H9 (cell line): ENCODE data around the gene FAF1. TPM values are rescaled to one million over a fixed set of nuclear protein-coding genes. Genes with fewer than 3 reads are reported as not detected.

Experiments
- DNase-seq: peaks from one replicate; pipeline ENCODE4 v3.0.0-alpha.2; 2017
- H2AFZ ChIP-seq: one replicate; pipeline ENCODE4 v1.6.1; 2013; ENCODE audit warnings: mild to moderate bottlenecking, low read length, control low read depth, moderate library complexity
- H2AK5ac ChIP-seq: 2 replicates; pipeline ENCODE4 v1.6.1; 2013; ENCODE audit warnings: low read length, control low read depth, mixed read lengths; ENCODE audit not compliant: insufficient read length
- H2BK120ac ChIP-seq: one replicate; pipeline ENCODE4 v1.6.1; 2013; ENCODE audit warnings: low read depth, mild to moderate bottlenecking, low read length, control low read depth, inconsistent platforms; ENCODE audit not compliant: poor library complexity, severe bottlenecking
- H2BK12ac ChIP-seq: 2 replicates; pipeline ENCODE4 v1.6.1; 2013; ENCODE audit warnings: low read length, control low read depth, mixed read lengths, low read depth; ENCODE audit not compliant: insufficient read length
- H2BK15ac ChIP-seq: 2 replicates; pipeline ENCODE4 v1.6.1; 2013; ENCODE audit warnings: low read depth, low read length, control low read depth
- H2BK20ac ChIP-seq: one replicate; pipeline ENCODE4 v1.6.1; 2013; ENCODE audit warnings: low read depth, mild to moderate bottlenecking, low read length, control low read depth, inconsistent platforms; ENCODE audit not compliant: poor library complexity, severe bottlenecking
- H2BK5ac ChIP-seq: 2 replicates; pipeline ENCODE4 v1.6.1; 2013; ENCODE audit warnings: low read length, control low read depth, mixed read lengths; ENCODE audit not compliant: insufficient read length
- H3K14ac ChIP-seq: 2 replicates; pipeline ENCODE4 v1.6.1; 2013; ENCODE audit warnings: low read length, control low read depth; ENCODE audit not compliant: insufficient read depth
- H3K18ac ChIP-seq: 2 replicates; pipeline ENCODE4 v1.6.1; 2013; ENCODE audit warnings: low read depth, mild to moderate bottlenecking, mixed read lengths, low read length, control low read depth; ENCODE audit not compliant: insufficient read length
- H3K23ac ChIP-seq: 2 replicates; pipeline ENCODE4 v1.6.1; 2013; ENCODE audit warnings: low read length, control low read depth, mixed read lengths, low read depth; ENCODE audit not compliant: insufficient read length
- H3K23me2 ChIP-seq: 2 replicates; pipeline ENCODE4 v1.6.1; 2013; ENCODE audit warnings: low read depth, mild to moderate bottlenecking, mixed read lengths, low read length, control low read depth; ENCODE audit not compliant: insufficient read length, poor library complexity, severe bottlenecking
- H3K27ac ChIP-seq: 2 replicates; pipeline ENCODE4 v1.5.1; 2013; ENCODE audit warnings: low read length, control low read depth, mixed read lengths, low read depth; ENCODE audit not compliant: insufficient read length
- H3K27me3 ChIP-seq: 2 replicates; pipeline ENCODE4 v1.6.1; 2013; ENCODE audit warnings: low read length, control low read depth, inconsistent platforms; ENCODE audit not compliant: insufficient read depth
- H3K4ac ChIP-seq: 2 replicates; pipeline ENCODE4 v1.6.1; 2013; ENCODE audit warnings: low read depth, mild to moderate bottlenecking, control low read depth, inconsistent platforms, low read length, moderate library complexity
- H3K4me1 ChIP-seq: 2 replicates; pipeline ENCODE4 v1.6.1; 2013; ENCODE audit warnings: low read length, control low read depth, inconsistent platforms; ENCODE audit not compliant: insufficient read depth
- H3K4me2 ChIP-seq: 2 replicates; pipeline ENCODE4 v1.6.1; 2013; ENCODE audit warnings: low read length, control low read depth, mixed read lengths; ENCODE audit not compliant: insufficient read length, insufficient read depth
- H3K56ac ChIP-seq: 2 replicates; pipeline ENCODE4 v1.6.1; 2013; ENCODE audit warnings: low read depth, mild to moderate bottlenecking, mixed read lengths, low read length, control low read depth; ENCODE audit not compliant: insufficient read length
- H3K79me1 ChIP-seq: 2 replicates; pipeline ENCODE4 v1.6.1; 2013; ENCODE audit warnings: low read depth, mild to moderate bottlenecking, moderate library complexity, low read length, control low read depth, inconsistent platforms; ENCODE audit not compliant: insufficient read depth, poor library complexity, severe bottlenecking
- H3K79me2 ChIP-seq: 2 replicates; pipeline ENCODE4 v1.6.1; 2013; ENCODE audit warnings: low read length, control low read depth, inconsistent platforms; ENCODE audit not compliant: insufficient read depth
- H3K9ac ChIP-seq: 2 replicates; pipeline ENCODE4 v1.6.1; 2013; ENCODE audit warnings: low read length, control low read depth, mixed read lengths; ENCODE audit not compliant: insufficient read length; ENCODE audit errors: extremely low read depth
- H3K9me3 ChIP-seq: one replicate; pipeline ENCODE4 v1.6.1; 2013; ENCODE audit warnings: low read depth, low read length, inconsistent platforms; ENCODE audit not compliant: control insufficient read depth
- H3T11ph ChIP-seq: one replicate; pipeline ENCODE4 v1.6.1; 2013; ENCODE audit warnings: mild to moderate bottlenecking, low read length, control low read depth, inconsistent platforms
- H4K20me1 ChIP-seq: one replicate; pipeline ENCODE4 v1.6.1; 2013; ENCODE audit not compliant: control insufficient read depth, insufficient read length, insufficient read depth
- H4K5ac ChIP-seq: 2 replicates; pipeline ENCODE4 v1.6.1; 2013; ENCODE audit warnings: low read depth, mild to moderate bottlenecking, mixed read lengths, low read length, control low read depth; ENCODE audit not compliant: insufficient read length
- H4K8ac ChIP-seq: replicated peaks from 2 replicates; pipeline ENCODE4 v1.6.1; 2013; ENCODE audit warnings: low read length, control low read depth, mixed read lengths, low read depth; ENCODE audit not compliant: insufficient read length
- H4K91ac ChIP-seq: 2 replicates; pipeline ENCODE4 v1.6.1; 2013; ENCODE audit warnings: low read depth, mild to moderate bottlenecking, moderate library complexity, mixed read lengths, low read length, control low read depth; ENCODE audit not compliant: insufficient read length
- H3K27ac Mint-ChIP-seq, 3 experiments: 2 replicates in 2 of 3; 3 replicates in 1 of 3; pipeline ENCODE4 v1.8.0; 2020 to 2021; ENCODE audit warnings: mixed read lengths in 3 of 3, mild to moderate bottlenecking in 1 of 3, moderate library complexity in 1 of 3
- H3K27me3 Mint-ChIP-seq: 2 replicates; pipeline ENCODE4 v1.8.0; 2021; ENCODE audit warnings: low read depth, mild to moderate bottlenecking, moderate library complexity, mixed read lengths
- H3K36me3 Mint-ChIP-seq, 3 experiments: 2 replicates in 2 of 3; 3 replicates in 1 of 3; pipeline ENCODE4 v1.8.0; 2020 to 2021; ENCODE audit warnings: low read depth in 3 of 3, mixed read lengths in 3 of 3; ENCODE audit not compliant: insufficient read depth in 1 of 3
- H3K4me1 Mint-ChIP-seq, 2 experiments: 2 replicates each; pipeline ENCODE4 v1.8.0; 2020; ENCODE audit warnings: mixed read lengths in 2 of 2
- H3K4me3 Mint-ChIP-seq, 2 experiments: 2 replicates in 1 of 2; 3 replicates in 1 of 2; pipeline ENCODE4 v1.8.0; 2020 to 2021; ENCODE audit warnings: mild to moderate bottlenecking in 2 of 2, mixed read lengths in 2 of 2, moderate library complexity in 1 of 2
- H3K9me3 Mint-ChIP-seq, 2 experiments: 2 replicates in 1 of 2; 3 replicates in 1 of 2; pipeline ENCODE4 v1.8.0; 2020; ENCODE audit warnings: mild to moderate bottlenecking in 2 of 2, mixed read lengths in 2 of 2, moderate library complexity in 1 of 2
- WGBS: extraction: QIAGEN DNeasy Blood & Tissue Kit; methylation state at CpG from one replicate; pipeline ENCODE4 v1.1.7; 2013; ENCODE audit warnings: missing lambda C conversion rate, low lambda C conversion rate, mixed read lengths; ENCODE audit not compliant: insufficient read length; ENCODE audit errors: extremely low coverage; 5-methylcytosine and 5-hydroxymethylcytosine counted together
- total RNA-seq: library from RNA; stranded (reverse); gene quantifications from 2 replicates; pipeline ENCODE4 v1.2.1, GENCODE V29; 2021
- TF ChIP-seq, protein P1 (sequence below): fragments of 200-600 bp; sonication (generic); conservative IDR thresholded peaks from 3 replicates; pipeline ENCODE4 v1.8.0; 2021; ENCODE audit warnings: antibody characterized with exemption, mild to moderate bottlenecking

Gene FAF1
- total RNA-seq, 1 experiment from 2014 or later: 60.8 TPM

DNA sequence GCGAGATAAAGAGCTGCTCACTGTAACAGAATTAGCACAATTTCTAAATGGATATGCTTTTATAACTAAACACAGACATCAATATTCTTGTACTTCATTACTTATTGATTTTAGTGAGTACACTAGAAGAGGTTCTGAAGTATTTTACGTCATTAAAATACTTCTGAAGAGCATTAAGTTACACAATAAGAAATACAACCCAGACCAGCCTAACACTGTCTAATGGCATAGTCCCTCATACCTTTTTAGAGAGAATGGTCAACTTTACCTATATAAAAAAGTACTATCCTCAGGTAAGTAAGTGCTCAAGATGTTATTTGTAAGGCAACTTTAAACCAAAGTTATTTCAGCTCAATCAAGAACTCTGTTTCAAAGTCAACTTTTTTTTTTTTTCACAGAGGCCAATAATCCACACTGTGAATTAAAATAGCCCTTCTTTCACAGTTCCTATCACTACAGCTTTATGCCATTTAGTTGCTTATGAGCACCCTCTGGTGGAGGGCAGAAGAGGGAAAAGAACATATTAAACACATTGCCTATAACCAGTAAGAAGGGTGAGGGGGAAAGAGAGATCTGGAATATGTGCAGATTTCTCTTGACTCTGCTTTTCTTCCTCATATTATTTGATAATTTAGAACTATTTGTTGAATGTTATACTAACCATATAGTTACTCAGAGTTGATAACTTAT, 354.7 kb downstream of the FAF1 start:
- H3K9me3 Mint-ChIP-seq: no peaks in the 10 kb centered on the region
- H4K91ac ChIP-seq: no peak overlapping the region
- no peak overlapping the region for H2BK120ac ChIP-seq
- H3K9ac ChIP-seq: no peak overlapping the region
- no peak overlapping the region for H2AFZ ChIP-seq
- no peak overlapping the region for H3K23ac ChIP-seq
- WGBS: no CpG with 5 or more reads among the region's 2 CpGs
- no peak overlapping the region for H3K4me3 Mint-ChIP-seq
- H3K79me1 ChIP-seq: no peaks in the 10 kb centered on the region
- H4K20me1 ChIP-seq: no peaks in the 10 kb centered on the region
- no peak overlapping the region for H2AK5ac ChIP-seq
- TF ChIP-seq, protein P1, sequence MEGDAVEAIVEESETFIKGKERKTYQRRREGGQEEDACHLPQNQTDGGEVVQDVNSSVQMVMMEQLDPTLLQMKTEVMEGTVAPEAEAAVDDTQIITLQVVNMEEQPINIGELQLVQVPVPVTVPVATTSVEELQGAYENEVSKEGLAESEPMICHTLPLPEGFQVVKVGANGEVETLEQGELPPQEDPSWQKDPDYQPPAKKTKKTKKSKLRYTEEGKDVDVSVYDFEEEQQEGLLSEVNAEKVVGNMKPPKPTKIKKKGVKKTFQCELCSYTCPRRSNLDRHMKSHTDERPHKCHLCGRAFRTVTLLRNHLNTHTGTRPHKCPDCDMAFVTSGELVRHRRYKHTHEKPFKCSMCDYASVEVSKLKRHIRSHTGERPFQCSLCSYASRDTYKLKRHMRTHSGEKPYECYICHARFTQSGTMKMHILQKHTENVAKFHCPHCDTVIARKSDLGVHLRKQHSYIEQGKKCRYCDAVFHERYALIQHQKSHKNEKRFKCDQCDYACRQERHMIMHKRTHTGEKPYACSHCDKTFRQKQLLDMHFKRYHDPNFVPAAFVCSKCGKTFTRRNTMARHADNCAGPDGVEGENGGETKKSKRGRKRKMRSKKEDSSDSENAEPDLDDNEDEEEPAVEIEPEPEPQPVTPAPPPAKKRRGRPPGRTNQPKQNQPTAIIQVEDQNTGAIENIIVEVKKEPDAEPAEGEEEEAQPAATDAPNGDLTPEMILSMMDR: peak; percentile 78
- no peak overlapping the region for H3K4ac ChIP-seq
- no peaks in the 10 kb centered on the region for H3K9me3 ChIP-seq
- H3K27ac ChIP-seq: no peak overlapping the region
- H2BK12ac ChIP-seq: no peak overlapping the region
- H2BK20ac ChIP-seq: no peak overlapping the region
- no peaks in the 10 kb centered on the region; a peak in 2 of 4 replicates for H3K4me1 Mint-ChIP-seq
- no peaks in the 10 kb centered on the region for H3K27me3 ChIP-seq
- H3K14ac ChIP-seq: no peak overlapping the region
- no peak overlapping the region for H3K18ac ChIP-seq
- no peak overlapping the region for H2BK5ac ChIP-seq
- H3K4me2 ChIP-seq: no peak overlapping the region
- H3K27ac Mint-ChIP-seq: no peak overlapping the region
- no peaks in the 10 kb centered on the region for H3K4me1 ChIP-seq
- no peaks in the 10 kb centered on the region for H3K23me2 ChIP-seq
- no peak overlapping the region for H3K56ac ChIP-seq
- no peaks in the 10 kb centered on the region for H3K36me3 Mint-ChIP-seq
- DNase-seq: peak; percentile 30
- H3T11ph ChIP-seq: no peak overlapping the region
- H3K27me3 Mint-ChIP-seq: no peaks in the 10 kb centered on the region
- H2BK15ac ChIP-seq: no peak overlapping the region
- no peak overlapping the region for H4K5ac ChIP-seq
- H3K79me2 ChIP-seq: no peaks in the 10 kb centered on the region
- H4K8ac ChIP-seq: no peak overlapping the region
